NCI-H2196 (cell line): ENCODE measurements around the gene XIAP.
"Not testable (repeated sequence)": the region's sequence is repeated elsewhere in the genome, so short reads cannot be mapped to it uniquely, and the experiment has no call there.

Experiments used
- DNase-seq: peaks from one replicate; lab custom pipeline; 2025; ENCODE audit not compliant: unreplicated experiment; lab: John Stamatoyannopoulos, UW

Gene XIAP

GRCh38 chrX:123859846-123860838 lies at the start of gene XIAP:
Gene XIAP (plus strand): TSS chrX:123860053. CDS start chrX:123885663, 25,610 bp downstream.
- DNase-seq = peak; percentile 73

- no peak for DNase-seq
Observed at GRCh38 chrX:123814343-123814742, 45.5 kb upstream of the XIAP start.

GRCh38 chrX:123814934-123815394 lies 44.9 kb upstream of the XIAP start:
- peak; percentile 27 for DNase-seq

GRCh38 chrX:123817288-123817894 lies 42.5 kb upstream of the XIAP start:
- no peak for DNase-seq

GRCh38 chrX:123818243-123818642 lies 41.6 kb upstream of the XIAP start:
- DNase-seq = no peak

GRCh38 chrX:123822965-123823364 lies 36.9 kb upstream of the XIAP start:
- no peak for DNase-seq

GRCh38 chrX:123830309-123830708 lies 29.5 kb upstream of the XIAP start:
- no peak for DNase-seq

GRCh38 chrX:123833387-123833786 lies 26.5 kb upstream of the XIAP start:
- DNase-seq = peak; percentile 32

GRCh38 chrX:123834116-123834515 lies 25.7 kb upstream of the XIAP start:
- no peak for DNase-seq

GRCh38 chrX:123835661-123836371 lies 24.0 kb upstream of the XIAP start:
- DNase-seq = no peak

- DNase-seq = not testable (repeated sequence)
Observed at GRCh38 chrX:123845129-123845528, 14.7 kb upstream of the XIAP start.

GRCh38 chrX:123846577-123847038 lies 13.2 kb upstream of the XIAP start:
- no peak for DNase-seq

- DNase-seq = no peak
Observed at GRCh38 chrX:123847056-123847455, 12.8 kb upstream of the XIAP start.

GRCh38 chrX:123849096-123849495 lies 10.8 kb upstream of the XIAP start:
- DNase-seq = no peak

GRCh38 chrX:123849906-123850305 lies 9.9 kb upstream of the XIAP start:
- DNase-seq = not testable (repeated sequence)

- DNase-seq = no peak
Observed at GRCh38 chrX:123851079-123851478, 8.8 kb upstream of the XIAP start.

- DNase-seq = no peak
Observed at GRCh38 chrX:123854329-123854728, 5.5 kb upstream of the XIAP start.

GRCh38 chrX:123859409-123859845 lies 426 bp upstream of the XIAP start:
- no peak for DNase-seq

- no peak for DNase-seq
Observed at GRCh38 chrX:123860983-123861382, 1.1 kb downstream of the XIAP start.

- no peak for DNase-seq
Observed at GRCh38 chrX:123869488-123869887, 9.6 kb downstream of the XIAP start.

- DNase-seq = no peak
Observed at GRCh38 chrX:123871309-123871708, 11.5 kb downstream of the XIAP start.
